NCI-H1417 treated with DMSO at 0.1 percent for 48 hours (cell line): ENCODE results near the gene GPR162.

Experiments used
- DNase-seq: peaks from one replicate; lab custom pipeline; 2025; lab: John Stamatoyannopoulos, UW

Gene GPR162

DNA sequence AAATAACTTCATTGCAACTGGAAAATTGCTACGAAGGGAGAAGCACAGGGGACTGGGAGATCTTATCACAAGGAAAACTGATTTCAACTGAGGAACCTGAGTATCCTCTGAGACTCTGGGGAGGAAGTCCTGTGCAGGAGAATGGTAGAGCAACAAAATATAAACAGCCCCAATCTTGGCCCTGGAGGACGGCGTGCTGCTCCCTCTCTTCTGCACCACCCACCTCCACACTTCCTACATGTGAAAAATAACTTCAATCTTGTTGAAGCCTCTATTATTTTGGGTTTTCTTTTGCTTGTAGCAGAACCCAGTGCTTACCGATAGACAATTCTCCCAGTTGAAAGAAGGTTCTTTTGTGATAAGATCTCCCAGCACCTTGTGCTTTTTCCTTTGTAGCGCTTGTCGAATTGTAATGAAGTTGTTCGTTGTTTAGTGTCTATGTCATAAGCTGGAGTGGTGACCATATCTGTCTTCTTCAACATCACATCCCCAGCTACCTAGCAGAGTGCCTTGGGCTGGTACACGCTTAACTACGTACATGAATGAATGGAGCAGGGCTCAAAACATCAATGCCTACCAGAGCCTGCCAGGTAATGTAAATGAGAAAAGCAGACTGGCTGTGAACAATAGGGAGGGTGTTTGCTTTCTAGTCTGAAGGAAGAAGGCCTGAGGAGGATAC, 35.1 kb upstream of the GPR162 start:
- DNase-seq: no peak

GRCh38 chr12:6787309-6787708, 34.3 kb upstream of the GPR162 start:
- DNase-seq: no peak

DNA sequence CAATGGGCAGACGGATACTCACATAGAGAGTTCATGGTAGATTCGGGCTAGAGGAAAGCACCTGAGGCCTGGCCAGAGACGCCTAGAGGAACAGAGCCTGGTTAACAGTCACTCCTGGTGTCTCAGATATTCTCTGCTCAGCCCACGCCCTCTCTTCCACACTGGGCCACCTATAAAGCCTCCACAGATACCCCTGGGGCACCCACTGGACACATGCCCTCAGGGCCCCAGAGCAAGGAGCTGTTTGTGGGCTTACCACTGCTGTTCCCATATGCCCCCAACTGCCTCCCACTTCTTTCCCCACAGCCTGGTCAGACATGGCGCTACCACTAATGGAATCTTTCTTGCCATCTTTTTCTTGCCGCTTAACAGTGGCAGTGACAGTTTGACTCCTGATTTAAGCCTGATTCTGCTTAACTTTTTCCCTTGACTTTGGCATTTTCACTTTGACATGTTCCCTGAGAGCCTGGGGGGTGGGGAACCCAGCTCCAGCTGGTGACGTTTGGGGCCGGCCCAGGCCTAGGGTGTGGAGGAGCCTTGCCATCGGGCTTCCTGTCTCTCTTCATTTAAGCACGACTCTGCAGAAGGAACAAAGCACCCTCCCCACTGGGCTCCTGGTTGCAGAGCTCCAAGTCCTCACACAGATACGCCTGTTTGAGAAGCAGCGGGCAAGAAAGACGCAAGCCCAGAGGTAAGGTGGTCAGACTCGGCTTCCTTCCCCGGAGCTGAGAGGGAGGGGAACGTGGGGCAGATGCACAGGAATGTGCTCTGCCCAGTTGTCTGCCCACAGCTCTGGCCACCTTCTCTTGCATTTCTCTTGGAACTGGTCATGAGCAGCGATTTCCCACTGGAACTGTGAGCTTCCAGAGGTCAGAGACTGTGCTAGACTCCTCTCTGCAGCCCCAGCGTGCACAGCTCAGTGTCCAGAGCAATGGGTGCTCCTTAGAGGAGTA, 32.4 kb upstream of the GPR162 start, which contains the start of gene CD4:
Gene CD4, plus strand, starts transcription at position 557 of the 953 bp plus-strand sequence. CDS start 10,611 bp downstream, outside the sequence.
- no peak for DNase-seq

- no peak for DNase-seq
Observed at GRCh38 chr12:6790496-6791150, 31.0 kb upstream of the GPR162 start.

DNA sequence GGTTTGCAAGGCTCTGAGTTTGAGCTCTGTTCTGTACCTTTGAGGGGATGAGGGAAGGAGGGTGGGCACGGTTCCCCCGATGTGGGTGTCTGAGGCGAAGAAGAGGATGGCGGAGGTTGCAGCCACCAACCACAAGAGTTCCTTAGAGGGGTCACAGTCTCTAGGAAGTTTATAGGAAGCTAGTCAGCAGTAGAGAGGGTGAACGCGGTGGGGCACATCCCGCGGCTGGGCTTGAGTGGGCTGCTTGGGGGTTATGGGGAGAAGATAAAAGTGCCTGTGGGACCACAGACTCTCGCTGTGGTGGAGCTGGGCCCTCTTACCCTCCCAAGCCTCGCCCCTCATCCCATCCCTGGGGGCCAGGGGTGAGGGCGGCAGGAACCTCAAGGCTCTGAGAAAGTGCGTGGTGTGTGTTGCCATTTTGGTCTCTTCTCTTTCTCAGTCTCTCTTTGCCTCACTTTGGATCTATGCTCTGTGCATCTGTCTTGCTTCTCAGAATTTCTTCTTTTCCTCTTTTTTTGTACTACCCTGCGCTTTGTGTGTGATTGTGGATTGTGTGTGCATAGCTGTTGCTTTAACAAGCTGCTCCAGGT, 29.6 kb upstream of the GPR162 start:
- DNase-seq: no peak

DNA sequence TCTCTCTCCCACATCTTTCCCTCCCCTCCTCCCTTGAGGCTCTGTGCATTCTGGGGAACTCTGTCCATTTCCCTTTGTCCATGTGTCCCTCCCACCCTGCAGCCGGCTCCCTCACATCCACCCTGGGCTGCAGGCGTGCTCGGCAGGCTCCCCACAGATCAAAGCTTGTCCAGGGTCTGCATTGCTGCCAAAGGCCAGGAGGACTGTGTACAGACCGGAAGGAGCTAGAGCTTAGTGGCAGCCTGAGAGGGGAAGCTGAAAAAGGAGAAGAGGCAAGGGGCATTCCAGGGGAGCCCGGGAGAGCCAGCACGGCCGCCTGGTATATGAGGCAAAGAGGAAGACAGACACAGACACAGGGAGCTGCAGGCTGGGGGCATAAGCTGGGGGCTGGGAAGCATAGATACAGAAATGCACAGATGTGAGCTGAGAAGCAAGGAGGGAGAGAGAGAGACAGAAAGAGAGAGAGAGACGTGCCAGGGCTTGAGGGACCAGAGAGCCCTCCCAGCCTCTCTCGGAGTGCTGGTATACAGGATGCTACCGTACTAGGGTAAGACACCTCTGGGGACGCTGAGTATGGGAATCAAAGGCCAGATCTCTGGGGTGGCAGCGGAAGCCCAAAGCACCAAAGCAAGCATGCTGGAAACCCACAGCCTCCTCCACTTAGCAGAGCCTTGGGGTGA, 29.0 kb upstream of the GPR162 start:
- no peak for DNase-seq

GRCh38 chr12:6795088-6795487, 26.5 kb upstream of the GPR162 start:
- DNase-seq: no peak

GRCh38 chr12:6796576-6796975, 25.0 kb upstream of the GPR162 start:
- no peak for DNase-seq

DNA sequence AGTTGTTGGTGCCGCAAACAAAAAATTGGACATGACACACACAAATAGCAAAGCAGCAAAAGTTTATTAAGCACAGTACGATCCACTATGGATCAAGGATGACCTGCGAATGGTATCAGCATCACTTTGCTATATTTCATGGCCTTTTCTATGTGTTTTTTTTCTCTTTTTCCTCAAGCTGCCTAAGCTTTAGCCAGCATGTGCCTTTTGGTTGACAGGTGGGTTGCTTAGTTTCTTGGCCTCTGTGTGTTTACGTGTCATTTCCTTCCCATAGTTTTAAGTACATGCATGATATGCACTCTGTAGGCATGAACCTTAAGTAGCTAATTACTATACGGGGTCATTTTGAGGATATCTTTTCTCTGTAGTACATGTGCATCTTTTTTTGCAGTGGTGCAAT, 22.5 kb upstream of the GPR162 start:
- DNase-seq: no peak

DNA sequence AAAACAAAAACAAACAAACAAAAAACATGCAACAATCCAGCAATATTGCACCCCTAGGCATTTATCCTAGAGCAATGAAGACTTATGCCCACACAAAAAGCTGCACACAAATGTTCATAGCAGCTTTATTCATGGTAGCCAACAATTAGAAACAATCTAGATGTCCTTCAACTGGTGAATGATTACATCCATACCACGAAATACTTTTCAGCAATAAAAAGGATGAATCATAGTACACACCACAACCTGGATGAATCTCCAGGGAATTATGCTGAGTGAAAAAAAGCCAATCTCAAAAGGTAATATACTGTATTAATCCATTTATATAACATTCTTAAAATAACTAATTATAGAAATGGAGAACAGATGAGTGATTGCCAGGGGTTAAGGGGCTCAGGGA, 14.5 kb upstream of the GPR162 start:
- no peak for DNase-seq

GRCh38 chr12:6809056-6809455, 12.6 kb upstream of the GPR162 start:
- DNase-seq: no peak

- no peak for DNase-seq
Observed at GRCh38 chr12:6810758-6811157, 10.9 kb upstream of the GPR162 start.

GRCh38 chr12:6813363-6813762, 8.3 kb upstream of the GPR162 start:
- no peak for DNase-seq

GRCh38 chr12:6816598-6816997, 5.0 kb upstream of the GPR162 start:
- no peak for DNase-seq

DNA sequence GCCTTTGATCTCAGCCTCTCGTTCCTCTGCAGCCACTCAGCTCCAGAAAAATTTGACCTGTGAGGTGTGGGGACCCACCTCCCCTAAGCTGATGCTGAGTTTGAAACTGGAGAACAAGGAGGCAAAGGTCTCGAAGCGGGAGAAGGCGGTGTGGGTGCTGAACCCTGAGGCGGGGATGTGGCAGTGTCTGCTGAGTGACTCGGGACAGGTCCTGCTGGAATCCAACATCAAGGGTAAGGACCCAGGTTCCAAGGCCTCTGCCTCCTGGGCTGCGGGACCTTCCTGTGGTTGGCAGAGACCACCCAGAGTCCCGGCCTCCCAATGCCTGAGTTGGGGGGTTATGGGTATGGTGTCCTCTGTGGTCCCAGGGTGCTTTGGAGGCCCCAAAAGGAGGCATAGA, 4.5 kb upstream of the GPR162 start:
- DNase-seq: no peak

- no peak for DNase-seq
Observed at GRCh38 chr12:6817662-6818157, 3.9 kb upstream of the GPR162 start.

DNA sequence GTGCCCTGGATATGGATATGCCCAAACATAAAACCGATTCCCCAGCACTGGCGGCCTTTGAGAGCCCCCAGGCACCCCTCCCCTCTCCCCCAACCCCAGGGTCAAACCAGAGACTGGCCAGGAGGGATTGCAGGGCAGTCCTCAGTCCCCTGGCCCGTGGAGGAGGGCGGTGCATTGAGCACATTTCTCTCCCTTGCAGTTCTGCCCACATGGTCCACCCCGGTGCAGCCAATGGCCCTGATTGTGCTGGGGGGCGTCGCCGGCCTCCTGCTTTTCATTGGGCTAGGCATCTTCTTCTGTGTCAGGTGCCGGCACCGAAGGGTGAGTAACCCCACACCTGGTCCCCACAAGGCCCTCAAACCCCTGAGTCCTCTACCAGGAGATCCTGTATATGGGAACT, 3.4 kb upstream of the GPR162 start:
- no peak for DNase-seq

DNA sequence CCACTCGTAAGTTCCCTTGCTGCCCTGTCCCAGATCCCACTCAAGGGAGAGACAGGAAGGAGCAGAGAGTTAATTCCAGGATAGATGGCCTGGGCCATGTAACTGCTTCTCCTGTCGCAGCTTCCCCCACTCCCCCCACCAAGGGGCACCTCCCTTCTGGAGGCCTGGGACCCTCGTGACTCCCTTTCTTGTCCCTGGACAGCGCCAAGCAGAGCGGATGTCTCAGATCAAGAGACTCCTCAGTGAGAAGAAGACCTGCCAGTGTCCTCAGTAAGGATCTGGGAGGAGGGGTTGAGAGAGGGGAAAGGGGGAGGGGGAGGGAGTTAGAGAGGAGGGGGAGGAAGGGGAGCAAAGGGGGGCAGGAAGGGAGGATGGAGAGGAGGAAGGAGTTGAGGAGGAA, 3.0 kb upstream of the GPR162 start:
- DNase-seq: no peak

- no peak for DNase-seq
Observed at GRCh38 chr12:6819106-6820030, 2.3 kb upstream of the GPR162 start.

DNA sequence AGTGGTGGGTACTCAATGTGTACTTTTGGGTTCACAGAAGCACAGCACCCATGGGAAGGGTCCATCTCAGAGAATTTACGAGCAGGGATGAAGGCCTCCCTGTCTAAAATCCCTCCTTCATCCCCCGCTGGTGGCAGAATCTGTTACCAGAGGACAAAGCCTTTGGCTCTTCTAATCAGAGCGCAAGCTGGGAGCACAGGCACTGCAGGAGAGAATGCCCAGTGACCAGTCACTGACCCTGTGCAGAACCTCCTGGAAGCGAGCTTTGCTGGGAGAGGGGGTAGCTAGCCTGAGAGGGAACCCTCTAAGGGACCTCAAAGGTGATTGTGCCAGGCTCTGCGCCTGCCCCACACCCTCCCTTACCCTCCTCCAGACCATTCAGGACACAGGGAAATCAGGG, 1.5 kb upstream of the GPR162 start:
- DNase-seq: no peak
